Liver (tissue), 3 donors: ENCODE measurements around the gene PHF19.

Experiments used
- CTCF ChIP-seq: fragments of 150-350 bp; IDR thresholded peaks from 2 replicates; pipeline ENCODE4 v1.5.1; 2017; ENCODE audit warnings: improper control_type of control experiment, low read depth, low read length; ENCODE audit not compliant: missing input control
- EGR1 ChIP-seq, 2 donors: IDR thresholded peaks; 2 replicates each; pipeline ENCODE4 v1.6.1; 2016 to 2018; ENCODE audit warnings: antibody characterized with exemption in 2 of 2, low read depth in 2 of 2
- donor health status: healthy.
- donor health status: healthy.

GRCh38 chr9:120854596-120855327, 22.2 kb downstream of the PHF19 start:
- no peak for TF ChIP-seq EGR1 (IDR thresholded peaks at IDR 0.05; ENCODE audit: low read depth in 2 of 2)
- no peak for TF ChIP-seq CTCF
